GM19238 (cell line): ENCODE data around the gene TMEM143.
"Not testable (repeated sequence)": the region's sequence is repeated elsewhere in the genome, so short reads cannot be mapped to it uniquely, and the experiment has no call there.

Experiments
- DNase-seq: peaks from one replicate; pipeline ENCODE4 v3.0.0; 2011; ENCODE audit warnings: low spot score; ENCODE audit not compliant: insufficient read length

Gene TMEM143

DNA sequence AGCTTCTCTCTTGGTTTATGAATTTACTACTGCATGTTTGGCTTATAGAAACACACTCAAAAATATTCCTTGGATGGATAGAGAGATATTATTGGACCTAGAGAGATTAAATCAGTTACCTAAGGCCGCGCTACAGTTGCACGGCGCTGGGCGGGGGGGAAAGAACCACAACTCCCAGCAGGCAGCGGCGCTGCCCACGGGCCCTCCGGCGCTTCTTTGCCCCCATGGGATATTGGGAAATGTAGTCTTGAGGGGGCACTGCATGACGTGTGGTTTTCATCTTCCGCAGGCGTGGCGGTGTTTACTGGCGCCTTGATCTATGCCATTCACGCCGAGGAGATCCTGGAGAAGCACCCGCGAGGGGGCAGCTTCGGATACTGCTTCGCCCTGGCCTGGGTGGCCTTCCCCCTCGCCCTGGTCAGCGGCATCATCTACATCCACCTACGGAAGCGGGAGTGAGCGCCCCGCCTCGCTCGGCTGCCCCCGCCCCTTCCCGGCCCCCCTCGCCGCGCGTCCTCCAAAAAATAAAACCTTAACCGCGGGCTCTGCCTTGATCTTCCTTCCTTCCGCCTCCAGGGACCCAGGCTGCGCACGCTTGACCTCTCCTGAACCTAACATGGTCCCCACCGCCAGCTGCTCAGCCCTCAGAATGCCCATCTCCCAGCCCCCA is 33.6 kb downstream of the TMEM143 start:
- peak; percentile 65 for DNase-seq

- DNase-seq: no peak
Measured at GRCh38 chr19:48329167-48329891, 34.4 kb downstream of the TMEM143 start.

GRCh38 chr19:48325265-48325910 is 38.4 kb downstream of the TMEM143 start, which contains the start of gene EMP3:
EMP3 (plus strand) TSS chr19:48325552; CDS start chr19:48326845, 1,293 bp downstream.
- peak; percentile 49 for DNase-seq

DNA sequence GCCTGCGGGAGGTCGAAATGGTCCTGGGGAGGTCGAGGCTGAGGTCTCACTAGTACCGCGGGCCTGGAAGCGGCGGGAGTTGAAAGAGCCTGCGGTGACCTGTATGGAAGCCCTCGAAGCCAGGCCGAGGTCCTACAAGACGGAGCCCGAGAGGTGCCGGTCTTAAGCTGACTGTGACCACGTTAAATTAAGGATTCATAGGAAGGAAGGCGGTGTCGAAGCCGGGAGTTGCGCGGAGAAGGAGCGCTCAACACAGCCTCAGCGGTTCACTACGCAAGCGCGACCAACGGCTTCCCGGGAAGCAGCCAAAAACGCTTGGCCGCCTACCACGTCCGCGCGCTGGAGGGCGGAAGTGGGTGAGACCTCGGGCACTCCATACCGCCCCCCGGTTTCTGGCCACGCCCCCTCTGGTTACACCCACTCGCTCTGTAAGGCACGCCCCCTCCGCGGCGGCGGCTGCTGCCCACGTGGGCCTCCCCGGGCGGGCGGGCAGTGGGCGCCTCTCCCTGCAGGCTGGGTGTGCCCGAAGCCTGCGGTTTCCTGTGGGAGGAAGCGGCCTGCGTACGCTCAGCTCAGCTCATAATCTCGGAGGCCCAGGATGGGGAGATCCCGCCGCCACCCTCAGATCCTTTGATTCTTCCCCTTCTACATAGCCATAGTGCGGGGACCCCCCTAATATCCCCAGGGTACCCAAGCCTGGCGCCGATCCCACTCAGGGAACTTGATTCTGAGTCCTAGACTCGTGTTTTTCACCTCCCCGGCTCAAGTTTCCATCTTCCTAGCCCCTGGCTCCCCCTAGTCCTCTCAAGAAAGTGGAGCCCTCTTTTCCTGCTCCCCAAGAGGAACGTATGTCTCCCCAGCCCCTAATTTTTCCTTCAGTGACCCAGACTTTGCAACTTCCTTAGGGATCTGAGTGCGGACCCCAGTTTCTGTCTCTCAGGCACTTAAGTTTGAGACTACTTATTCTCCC is 41.8 kb downstream of the TMEM143 start:
- DNase-seq: peak; percentile 92

DNA sequence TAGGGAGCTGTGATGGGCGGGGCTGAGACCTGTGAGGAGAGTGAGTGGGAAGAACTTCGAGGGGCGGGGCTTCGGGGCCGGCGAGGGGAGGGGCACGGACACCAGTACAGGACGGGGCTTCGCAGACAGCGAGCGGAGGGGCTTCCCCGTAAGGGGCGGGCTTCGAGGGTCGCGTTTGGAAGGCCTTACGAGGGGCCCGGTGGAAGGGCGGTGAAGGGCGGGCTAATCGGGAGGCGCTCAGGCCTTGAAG is 42.4 kb downstream of the TMEM143 start:
- DNase-seq: peak; percentile 94

GRCh38 chr19:48319647-48320541 is 43.8 kb downstream of the TMEM143 start:
- DNase-seq: no peak

DNA sequence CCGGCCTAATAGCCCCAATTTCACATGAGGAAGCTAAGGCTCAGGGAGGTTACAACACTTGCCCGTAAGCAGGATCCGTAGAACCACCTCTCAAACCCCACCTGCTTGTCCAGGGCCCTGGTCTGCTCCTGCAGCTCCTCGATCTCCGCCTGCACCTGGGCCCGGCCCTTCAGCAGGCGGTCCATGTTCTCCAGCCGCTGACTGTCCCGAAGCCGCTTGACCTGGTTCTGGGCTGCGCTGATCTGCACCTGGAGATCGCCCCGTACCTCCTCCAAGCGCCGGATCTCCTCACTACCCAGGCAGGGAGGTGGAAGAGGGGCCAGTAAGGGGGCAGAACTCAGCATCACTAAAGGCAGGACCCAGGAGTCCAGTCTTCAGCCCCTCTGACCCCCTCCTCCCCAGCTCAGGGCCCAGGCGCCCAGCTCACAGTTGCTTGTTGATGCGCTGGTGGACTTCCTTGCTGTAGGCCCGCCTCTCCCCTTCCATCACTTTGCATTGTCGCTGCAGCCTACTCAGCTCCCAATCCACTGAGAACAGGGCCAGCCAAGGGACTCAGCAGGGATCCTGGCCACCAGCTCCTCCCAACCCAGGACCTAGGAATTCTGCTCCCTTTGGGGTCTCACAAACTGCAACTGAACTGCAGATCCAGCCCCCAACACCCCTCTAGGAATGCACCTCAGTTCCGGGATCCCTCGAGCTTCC is 45.3 kb downstream of the TMEM143 start:
- no peak for DNase-seq

GRCh38 chr19:48317708-48317960 is 46.1 kb downstream of the TMEM143 start:
- not testable (repeated sequence) for DNase-seq

GRCh38 chr19:48315712-48316111 is 48.0 kb downstream of the TMEM143 start:
- no peak for DNase-seq

DNA sequence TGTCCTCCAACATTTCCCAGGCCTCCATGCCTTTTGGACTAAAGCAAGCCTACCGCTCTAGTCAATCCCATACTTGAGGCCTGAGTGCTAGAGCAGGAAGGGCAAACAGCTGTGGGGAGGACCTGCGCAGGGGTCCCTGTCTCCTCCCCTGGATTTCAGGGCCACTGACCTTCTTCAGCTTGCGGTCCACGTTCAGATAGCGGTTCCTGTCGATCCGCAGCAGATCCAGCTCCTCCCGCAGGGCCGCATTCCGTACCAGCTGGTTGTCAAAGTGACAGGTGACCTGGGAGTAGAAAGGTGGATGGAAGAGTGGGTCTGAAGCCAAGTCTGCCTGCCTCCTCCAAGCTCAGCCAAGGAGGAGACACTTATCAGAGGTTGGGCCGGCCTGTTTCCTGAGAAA is 52.4 kb downstream of the TMEM143 start:
- no peak for DNase-seq

GRCh38 chr19:48310227-48310626 is 53.5 kb downstream of the TMEM143 start:
- DNase-seq: no peak

DNA sequence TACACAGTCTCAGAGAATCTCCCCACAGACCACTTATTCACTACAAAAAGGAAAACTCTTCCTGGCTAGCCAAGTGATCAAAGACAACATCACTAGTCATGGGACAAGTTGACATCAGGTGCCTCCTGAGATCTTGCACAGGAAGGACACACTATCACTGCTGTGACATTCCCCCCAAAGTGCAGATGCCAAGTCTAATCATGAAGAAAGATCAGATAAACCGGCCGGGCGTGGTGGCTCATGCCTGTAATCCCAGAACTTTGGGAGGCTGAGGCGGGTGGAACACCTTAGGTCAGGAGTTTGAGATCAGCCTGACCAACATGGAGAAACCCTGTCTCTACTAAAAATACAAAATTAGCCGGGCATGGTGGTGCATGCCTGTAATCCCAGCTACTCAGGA is 54.0 kb downstream of the TMEM143 start:
- DNase-seq: not testable (repeated sequence)

- DNase-seq: no peak
Measured at GRCh38 chr19:48308631-48309586, 54.8 kb downstream of the TMEM143 start.

DNA sequence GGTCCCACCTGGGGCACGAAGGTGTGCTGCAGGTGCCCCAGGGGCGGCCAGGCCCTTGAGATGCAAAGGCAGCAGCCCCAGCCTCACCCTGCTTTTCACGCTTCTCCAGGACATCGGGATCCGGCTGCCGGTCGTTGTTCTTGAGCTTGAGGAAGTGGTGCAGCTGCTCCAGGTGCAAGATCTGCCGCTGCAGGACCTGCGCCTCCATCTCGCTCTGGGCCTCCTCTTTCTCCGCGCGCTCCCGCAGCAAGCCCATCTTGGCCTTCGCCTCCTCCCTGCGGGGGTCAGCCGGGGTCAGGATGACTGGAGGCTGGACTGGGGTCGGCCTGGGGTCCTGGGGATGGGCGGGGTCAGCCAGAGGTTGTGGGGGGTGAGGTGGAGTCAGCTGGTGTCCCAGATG is 59.9 kb downstream of the TMEM143 start:
- no peak for DNase-seq

GRCh38 chr19:48303367-48303766 is 60.4 kb downstream of the TMEM143 start:
- DNase-seq: no peak

- DNase-seq: no peak
Measured at GRCh38 chr19:48302600-48302959, 61.2 kb downstream of the TMEM143 start.

DNA sequence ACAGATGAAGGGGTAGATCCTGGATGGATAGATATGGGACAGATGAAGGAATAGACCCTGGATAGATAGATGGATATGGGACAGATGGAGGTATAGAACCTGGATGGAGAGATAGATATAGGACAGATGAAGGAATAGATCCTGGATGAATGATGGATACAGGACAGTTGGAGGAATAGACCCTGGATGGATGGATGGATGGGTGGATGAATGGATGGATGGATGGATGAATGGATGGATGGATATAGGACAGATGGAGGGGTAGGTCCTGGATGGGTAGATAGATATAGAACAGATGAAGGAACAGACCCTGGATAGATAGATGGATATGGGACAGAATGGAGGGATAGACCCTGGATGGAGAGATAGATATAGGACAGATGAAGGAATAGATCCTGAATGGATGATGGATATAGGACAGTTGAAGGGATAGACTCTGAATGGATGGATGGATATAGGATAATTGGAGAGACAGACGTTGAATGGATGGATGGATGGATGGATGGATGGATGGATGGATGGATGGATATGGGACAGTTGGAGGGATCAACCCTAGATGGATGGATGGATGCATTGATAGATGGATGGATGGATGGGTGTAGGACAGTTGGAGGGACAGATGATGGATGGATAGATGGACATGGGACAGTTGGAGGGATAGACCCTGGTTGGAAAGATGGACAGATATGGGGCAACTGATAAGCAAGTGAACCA is 61.7 kb downstream of the TMEM143 start:
- DNase-seq: no peak

- no peak for DNase-seq
Measured at GRCh38 chr19:48297975-48298374, 65.8 kb downstream of the TMEM143 start.
